Measurements from ENCODE around the gene EMCN. TPM values are rescaled to one million over a fixed set of nuclear protein-coding genes. Genes with fewer than 3 reads are reported as not detected.

Gene EMCN, protein sequence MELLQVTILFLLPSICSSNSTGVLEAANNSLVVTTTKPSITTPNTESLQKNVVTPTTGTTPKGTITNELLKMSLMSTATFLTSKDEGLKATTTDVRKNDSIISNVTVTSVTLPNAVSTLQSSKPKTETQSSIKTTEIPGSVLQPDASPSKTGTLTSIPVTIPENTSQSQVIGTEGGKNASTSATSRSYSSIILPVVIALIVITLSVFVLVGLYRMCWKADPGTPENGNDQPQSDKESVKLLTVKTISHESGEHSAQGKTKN
- 2.0 to 4.3 TPM (median 3.0 TPM) in 3 replicates for total RNA-seq

DNA sequence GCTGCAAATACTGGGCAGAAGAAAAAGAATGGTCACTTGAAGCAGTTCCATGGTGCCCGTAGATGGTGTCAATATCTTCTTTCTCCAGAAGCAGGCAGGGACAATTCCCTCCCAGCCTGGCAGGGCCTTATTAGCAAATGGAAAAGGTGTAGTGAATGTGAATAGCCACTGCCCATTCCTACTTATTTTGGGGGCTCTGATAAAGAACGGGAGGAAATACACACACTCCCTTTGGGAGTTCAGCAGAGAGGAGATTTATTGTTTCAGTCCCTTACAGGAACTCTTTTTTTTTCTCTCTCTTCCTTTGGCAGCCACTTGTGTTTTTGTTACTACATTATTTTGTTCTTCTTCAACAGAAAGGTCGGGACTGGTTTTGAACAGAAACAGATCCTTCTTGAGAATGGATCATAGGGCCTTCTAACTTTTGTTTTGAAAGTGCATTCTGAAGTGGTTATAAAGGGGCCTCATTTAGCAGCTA is at the start of gene EMCN:
Gene EMCN, minus strand, starts transcription at position 159 of the 478 bp plus-strand sequence. Its CDS starts 108 bp downstream, at position 51.
- no peaks in the 10 kb centered on the region for H3K36me3 Mint-ChIP-seq
- peak within 1 kb of the TSS; percentile 45 for H3K27ac Mint-ChIP-seq
- TF ChIP-seq, protein P1, sequence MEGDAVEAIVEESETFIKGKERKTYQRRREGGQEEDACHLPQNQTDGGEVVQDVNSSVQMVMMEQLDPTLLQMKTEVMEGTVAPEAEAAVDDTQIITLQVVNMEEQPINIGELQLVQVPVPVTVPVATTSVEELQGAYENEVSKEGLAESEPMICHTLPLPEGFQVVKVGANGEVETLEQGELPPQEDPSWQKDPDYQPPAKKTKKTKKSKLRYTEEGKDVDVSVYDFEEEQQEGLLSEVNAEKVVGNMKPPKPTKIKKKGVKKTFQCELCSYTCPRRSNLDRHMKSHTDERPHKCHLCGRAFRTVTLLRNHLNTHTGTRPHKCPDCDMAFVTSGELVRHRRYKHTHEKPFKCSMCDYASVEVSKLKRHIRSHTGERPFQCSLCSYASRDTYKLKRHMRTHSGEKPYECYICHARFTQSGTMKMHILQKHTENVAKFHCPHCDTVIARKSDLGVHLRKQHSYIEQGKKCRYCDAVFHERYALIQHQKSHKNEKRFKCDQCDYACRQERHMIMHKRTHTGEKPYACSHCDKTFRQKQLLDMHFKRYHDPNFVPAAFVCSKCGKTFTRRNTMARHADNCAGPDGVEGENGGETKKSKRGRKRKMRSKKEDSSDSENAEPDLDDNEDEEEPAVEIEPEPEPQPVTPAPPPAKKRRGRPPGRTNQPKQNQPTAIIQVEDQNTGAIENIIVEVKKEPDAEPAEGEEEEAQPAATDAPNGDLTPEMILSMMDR (IDR thresholded peaks at IDR 0.05; ENCODE audit: unreplicated experiment), result no peak

DNA sequence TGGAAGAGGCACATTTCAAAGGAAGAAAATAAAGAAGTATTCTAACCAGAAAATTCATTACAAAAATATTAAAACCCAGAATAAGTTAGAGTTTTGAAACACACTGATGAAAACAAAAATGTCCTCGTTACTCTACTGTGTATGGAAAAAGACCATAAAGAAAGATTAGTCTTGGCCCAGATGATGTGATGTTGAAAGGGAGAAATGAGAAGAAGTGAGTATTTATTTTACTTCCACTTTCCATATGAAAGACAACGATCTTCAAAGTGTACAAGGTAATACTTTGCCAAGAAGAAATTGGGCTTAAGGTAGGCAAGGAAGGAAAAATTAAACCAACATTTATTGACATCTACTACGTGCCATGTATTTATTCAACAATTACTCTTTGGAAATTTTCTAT is 48.6 kb upstream of the EMCN start:
- Mint-ChIP-seq H3K27me3 (ENCODE audit: low read depth) (peaks cover 3% of the 10 kb centered on the region), H3K4me3 (no peak overlapping the region), H3K27ac (no peak overlapping the region), H3K36me3 (no peaks in the 10 kb centered on the region), H3K9me3 (peaks cover 21% of the 10 kb centered on the region), H3K4me1 (peaks cover 4% of the 10 kb centered on the region)
- DNase-seq (ENCODE audit: low spot score in 2 of 2, unreplicated experiment in 2 of 2), result no peak
- TF ChIP-seq, protein P1 (IDR thresholded peaks at IDR 0.05; ENCODE audit: unreplicated experiment), result no peak

More for the DNA sequence above, at the start of gene EMCN:
- H3K27me3 Mint-ChIP-seq (ENCODE audit: low read depth), result no peaks in the 10 kb centered on the region
- peak within 1 kb of the TSS; percentile 13 for H3K4me3 Mint-ChIP-seq
- peaks cover 6% of the 10 kb centered on the region for H3K9me3 Mint-ChIP-seq
- peaks cover 18% of the 10 kb centered on the region for H3K4me1 Mint-ChIP-seq
- no peak for DNase-seq (ENCODE audit: low spot score in 2 of 2, unreplicated experiment in 2 of 2)

DNA sequence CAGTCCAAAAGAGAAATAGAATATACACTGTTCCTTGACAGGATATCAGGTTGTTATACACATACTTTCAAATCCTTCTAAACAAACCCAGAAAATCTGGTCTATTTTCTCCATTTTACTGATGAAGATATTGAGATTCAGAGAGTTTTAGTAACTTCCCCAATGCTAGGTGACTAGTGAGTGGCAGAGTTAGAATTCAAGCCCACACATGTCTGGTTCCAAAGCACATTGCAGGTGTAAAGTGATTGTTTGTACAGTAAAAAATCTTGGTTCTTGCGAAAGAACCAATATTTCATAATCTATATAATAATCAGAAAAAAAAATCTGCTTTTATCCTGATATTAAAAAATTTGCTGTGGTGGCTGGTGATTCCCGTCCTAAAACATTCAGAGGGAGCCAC is 39.5 kb upstream of the EMCN start:
- no peak for DNase-seq (ENCODE audit: low spot score in 2 of 2, unreplicated experiment in 2 of 2)
- peaks cover 33% of the 10 kb centered on the region for H3K9me3 Mint-ChIP-seq
- peaks cover 13% of the 10 kb centered on the region for H3K4me1 Mint-ChIP-seq
- no peak overlapping the region for H3K4me3 Mint-ChIP-seq
- peaks cover 4% of the 10 kb centered on the region for H3K36me3 Mint-ChIP-seq
- TF ChIP-seq, protein P1 (IDR thresholded peaks at IDR 0.05; ENCODE audit: unreplicated experiment), result no peak
- no peaks in the 10 kb centered on the region for H3K27me3 Mint-ChIP-seq (ENCODE audit: low read depth)
- H3K27ac Mint-ChIP-seq, result no peak overlapping the region

DNA sequence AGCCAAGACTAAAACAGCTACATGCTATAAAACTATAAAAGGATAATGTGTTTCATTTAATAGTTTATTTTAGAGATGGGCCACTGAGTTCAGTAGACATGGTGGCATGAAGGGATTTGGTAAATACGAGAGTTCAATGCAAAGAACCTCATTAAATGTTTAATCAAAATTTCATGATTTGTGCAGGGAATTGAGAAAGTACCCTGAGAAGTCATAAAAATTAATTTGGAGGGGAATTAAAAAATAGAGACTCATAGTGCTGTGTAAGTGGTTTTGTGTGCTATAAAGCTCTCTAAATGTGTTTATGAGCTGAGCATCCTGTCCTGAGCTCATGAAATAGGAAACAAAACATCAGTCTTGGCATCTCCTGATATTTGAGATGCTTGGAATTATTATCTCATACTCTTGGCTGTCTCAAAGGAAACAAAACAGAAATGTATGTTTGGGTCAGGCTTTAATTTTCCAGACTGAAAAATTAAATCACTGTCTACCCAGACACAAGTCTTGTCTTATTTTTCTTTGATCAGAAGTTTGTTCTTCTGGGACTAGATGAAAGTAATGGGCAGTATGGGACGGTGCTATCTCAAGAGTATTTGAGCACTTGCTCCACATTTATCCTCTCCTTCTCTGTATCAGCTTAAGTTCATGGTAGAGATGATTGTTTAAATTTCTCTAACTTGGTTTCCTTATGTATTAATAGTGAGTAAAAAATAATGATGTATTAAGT is 38.0 kb upstream of the EMCN start:
- H3K27ac Mint-ChIP-seq, result no peak overlapping the region
- peaks cover 4% of the 10 kb centered on the region for H3K36me3 Mint-ChIP-seq
- peaks cover 13% of the 10 kb centered on the region for H3K4me1 Mint-ChIP-seq
- TF ChIP-seq, protein P1 (IDR thresholded peaks at IDR 0.05; ENCODE audit: unreplicated experiment), result no peak
- no peaks in the 10 kb centered on the region for H3K27me3 Mint-ChIP-seq (ENCODE audit: low read depth)
- DNase-seq (ENCODE audit: low spot score in 2 of 2, unreplicated experiment in 2 of 2), result no peak
- no peak overlapping the region for H3K4me3 Mint-ChIP-seq
- peaks cover 18% of the 10 kb centered on the region for H3K9me3 Mint-ChIP-seq

DNA sequence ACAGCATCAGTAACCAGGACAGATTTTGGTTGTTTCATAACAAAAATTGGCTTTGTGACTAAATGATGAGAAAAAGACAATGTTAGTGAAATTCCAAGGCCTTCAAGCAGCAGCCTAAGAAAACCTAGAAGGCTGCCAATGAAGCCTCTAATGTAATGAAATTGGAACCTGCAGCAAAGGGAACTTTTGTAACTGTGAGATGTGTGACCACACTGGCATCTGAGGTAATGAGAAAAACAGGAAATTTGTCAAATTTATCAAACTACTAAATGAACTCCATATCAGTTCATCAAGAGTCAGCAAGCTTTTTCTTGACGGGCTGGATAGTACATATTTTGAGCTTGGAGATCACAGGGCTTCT is 30.4 kb upstream of the EMCN start:
- TF ChIP-seq, protein P1 (IDR thresholded peaks at IDR 0.05; ENCODE audit: unreplicated experiment), result no peak
- no peaks in the 10 kb centered on the region for H3K27me3 Mint-ChIP-seq (ENCODE audit: low read depth)
- H3K36me3 Mint-ChIP-seq, result no peaks in the 10 kb centered on the region
- no peak for DNase-seq (ENCODE audit: low spot score in 2 of 2, unreplicated experiment in 2 of 2)
- no peaks in the 10 kb centered on the region for H3K9me3 Mint-ChIP-seq
- H3K27ac Mint-ChIP-seq, result no peak overlapping the region
- H3K4me1 Mint-ChIP-seq, result peaks cover 2% of the 10 kb centered on the region
- no peak overlapping the region for H3K4me3 Mint-ChIP-seq

All from mesothelial cell of epicardium (in vitro differentiated cells).